PC-3 (cell line): Measurements from ENCODE around the gene ZNF423.

Experiments
- EZH2 ChIP-seq: fragments of 300-600 bp; sonication (generic); IDR thresholded peaks from one replicate; pipeline ENCODE4 v1.6.1; 2017; ENCODE audit warnings: antibody characterized with exemption, mild to moderate bottlenecking, low read length; ENCODE audit not compliant: unreplicated experiment
- EZH2phosphoT487 ChIP-seq: fragments of 300-600 bp; sonication (generic); IDR thresholded peaks from 2 replicates; pipeline ENCODE4 v1.6.1; 2018; ENCODE audit warnings: mild to moderate bottlenecking, antibody characterized with exemption, low read length, borderline replicate concordance
- TF ChIP-seq, protein P1 (sequence below): fragments of 300-600 bp; sonication (generic); conservative IDR thresholded peaks from 2 replicates; pipeline ENCODE4 v1.5.1; 2017; ENCODE audit warnings: antibody characterized with exemption, low read depth, mild to moderate bottlenecking, low read length

DNA sequence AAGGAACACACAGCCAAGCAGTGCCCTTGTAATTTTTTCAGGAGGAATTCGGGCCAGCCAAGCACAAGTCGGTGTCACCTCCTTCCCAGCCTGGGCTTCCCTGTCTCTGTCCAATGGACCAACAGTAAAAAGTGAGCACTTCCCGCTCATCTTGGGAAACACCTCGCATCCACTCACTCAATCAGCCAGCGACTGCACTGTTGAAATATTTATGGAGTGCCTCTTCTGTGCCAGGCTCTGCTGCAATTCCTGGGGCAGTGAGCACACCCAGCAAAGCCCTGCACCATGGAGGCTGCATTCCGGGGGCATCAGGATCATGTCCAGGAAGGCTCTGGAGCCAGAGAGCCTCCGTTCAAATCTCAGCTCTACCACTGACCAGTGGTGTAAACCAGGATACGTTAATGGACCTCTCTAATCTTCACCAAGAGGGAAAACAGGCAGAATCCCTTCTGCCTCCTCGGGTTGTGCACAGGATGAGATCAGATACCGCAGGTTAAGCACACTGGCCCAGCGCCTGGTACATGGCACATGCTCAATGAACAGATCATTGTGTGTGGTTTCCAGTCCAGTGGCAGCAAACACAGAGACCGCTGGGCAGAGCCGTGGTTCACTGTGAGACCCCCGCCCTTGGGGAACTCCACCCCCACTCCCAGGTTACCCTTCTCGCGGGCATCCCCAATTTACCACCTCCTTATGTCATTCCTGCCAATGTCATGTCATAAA, 194.3 kb downstream of the ZNF423 start:
- TF ChIP-seq, protein P1, sequence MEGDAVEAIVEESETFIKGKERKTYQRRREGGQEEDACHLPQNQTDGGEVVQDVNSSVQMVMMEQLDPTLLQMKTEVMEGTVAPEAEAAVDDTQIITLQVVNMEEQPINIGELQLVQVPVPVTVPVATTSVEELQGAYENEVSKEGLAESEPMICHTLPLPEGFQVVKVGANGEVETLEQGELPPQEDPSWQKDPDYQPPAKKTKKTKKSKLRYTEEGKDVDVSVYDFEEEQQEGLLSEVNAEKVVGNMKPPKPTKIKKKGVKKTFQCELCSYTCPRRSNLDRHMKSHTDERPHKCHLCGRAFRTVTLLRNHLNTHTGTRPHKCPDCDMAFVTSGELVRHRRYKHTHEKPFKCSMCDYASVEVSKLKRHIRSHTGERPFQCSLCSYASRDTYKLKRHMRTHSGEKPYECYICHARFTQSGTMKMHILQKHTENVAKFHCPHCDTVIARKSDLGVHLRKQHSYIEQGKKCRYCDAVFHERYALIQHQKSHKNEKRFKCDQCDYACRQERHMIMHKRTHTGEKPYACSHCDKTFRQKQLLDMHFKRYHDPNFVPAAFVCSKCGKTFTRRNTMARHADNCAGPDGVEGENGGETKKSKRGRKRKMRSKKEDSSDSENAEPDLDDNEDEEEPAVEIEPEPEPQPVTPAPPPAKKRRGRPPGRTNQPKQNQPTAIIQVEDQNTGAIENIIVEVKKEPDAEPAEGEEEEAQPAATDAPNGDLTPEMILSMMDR = no peak
- TF ChIP-seq EZH2 (no peak), EZH2phosphoT487 (no peak)
